Fibroblast of the aortic adventitia (primary cell): ENCODE results near the gene THOC6. TPM values are rescaled to one million over a fixed set of nuclear protein-coding genes. Genes with fewer than 3 reads are reported as not detected.

Experiments
- DNase-seq: peaks from one replicate; pipeline ENCODE4 v3.0.0-alpha.2; 2010; ENCODE audit warnings: low read depth
- H3K4me3 ChIP-seq: 2 replicates; pipeline ENCODE4 v1.5.1; 2011; ENCODE audit warnings: low read depth, mild to moderate bottlenecking, control low read depth, low read length, moderate library complexity
- total RNA-seq: library from RNA; depleted of rRNA; stranded (reverse); fragments of >200 nt; gene quantifications from 2 replicates; pipeline ENCODE4 v1.2.3, GENCODE V29; 2012; ENCODE audit warnings: low replicate concordance
- TF ChIP-seq, protein P1 (sequence below): IDR thresholded peaks from 2 replicates; pipeline ENCODE4 v1.5.1; 2011; ENCODE audit warnings: mild to moderate bottlenecking, low read length, control low read depth, inconsistent platforms; ENCODE audit not compliant: insufficient read depth

Gene THOC6
- total RNA-seq, 1 donor, result 30.2 TPM

- TF ChIP-seq, protein P1, sequence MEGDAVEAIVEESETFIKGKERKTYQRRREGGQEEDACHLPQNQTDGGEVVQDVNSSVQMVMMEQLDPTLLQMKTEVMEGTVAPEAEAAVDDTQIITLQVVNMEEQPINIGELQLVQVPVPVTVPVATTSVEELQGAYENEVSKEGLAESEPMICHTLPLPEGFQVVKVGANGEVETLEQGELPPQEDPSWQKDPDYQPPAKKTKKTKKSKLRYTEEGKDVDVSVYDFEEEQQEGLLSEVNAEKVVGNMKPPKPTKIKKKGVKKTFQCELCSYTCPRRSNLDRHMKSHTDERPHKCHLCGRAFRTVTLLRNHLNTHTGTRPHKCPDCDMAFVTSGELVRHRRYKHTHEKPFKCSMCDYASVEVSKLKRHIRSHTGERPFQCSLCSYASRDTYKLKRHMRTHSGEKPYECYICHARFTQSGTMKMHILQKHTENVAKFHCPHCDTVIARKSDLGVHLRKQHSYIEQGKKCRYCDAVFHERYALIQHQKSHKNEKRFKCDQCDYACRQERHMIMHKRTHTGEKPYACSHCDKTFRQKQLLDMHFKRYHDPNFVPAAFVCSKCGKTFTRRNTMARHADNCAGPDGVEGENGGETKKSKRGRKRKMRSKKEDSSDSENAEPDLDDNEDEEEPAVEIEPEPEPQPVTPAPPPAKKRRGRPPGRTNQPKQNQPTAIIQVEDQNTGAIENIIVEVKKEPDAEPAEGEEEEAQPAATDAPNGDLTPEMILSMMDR, result no peak
- DNase-seq, result no peak
- no peak overlapping the region for H3K4me3 ChIP-seq
Observed at GRCh38 chr16:2991566-2992261, 32.1 kb upstream of the THOC6 start.

GRCh38 chr16:2992383-2993081 lies 31.3 kb upstream of the THOC6 start:
- DNase-seq, result no peak
- TF ChIP-seq, protein P1, result no peak
- no peak overlapping the region for H3K4me3 ChIP-seq

GRCh38 chr16:2996298-2996697 lies 27.5 kb upstream of the THOC6 start:
- TF ChIP-seq, protein P1, result no peak
- no peak overlapping the region for H3K4me3 ChIP-seq
- DNase-seq, result no peak

GRCh38 chr16:2999929-3000328 lies 23.9 kb upstream of the THOC6 start:
- TF ChIP-seq, protein P1, result no peak
- H3K4me3 ChIP-seq, result no peak overlapping the region
- no peak for DNase-seq

DNA sequence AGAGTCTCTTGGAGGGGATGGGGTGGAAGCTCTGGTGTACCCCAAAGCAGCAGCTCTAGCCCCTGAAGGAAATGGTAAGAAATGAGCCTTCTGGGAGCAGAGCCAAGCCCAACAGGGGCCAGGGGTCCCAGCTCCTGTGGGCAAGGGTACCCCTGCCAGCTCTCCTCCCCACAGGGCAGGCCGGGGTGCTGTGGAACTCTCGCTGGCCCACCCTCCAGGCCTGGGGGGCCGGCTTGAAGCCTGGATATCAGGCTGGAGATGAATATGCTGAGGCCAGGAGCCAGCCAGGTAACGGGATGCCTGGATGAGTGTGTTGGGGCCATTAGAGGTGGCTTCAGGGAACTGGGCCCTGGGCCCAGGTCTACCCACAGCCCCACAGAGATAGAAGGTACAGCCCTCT lies 23.3 kb upstream of the THOC6 start:
- no peak for DNase-seq
- H3K4me3 ChIP-seq, result no peak overlapping the region
- TF ChIP-seq, protein P1, result no peak

DNA sequence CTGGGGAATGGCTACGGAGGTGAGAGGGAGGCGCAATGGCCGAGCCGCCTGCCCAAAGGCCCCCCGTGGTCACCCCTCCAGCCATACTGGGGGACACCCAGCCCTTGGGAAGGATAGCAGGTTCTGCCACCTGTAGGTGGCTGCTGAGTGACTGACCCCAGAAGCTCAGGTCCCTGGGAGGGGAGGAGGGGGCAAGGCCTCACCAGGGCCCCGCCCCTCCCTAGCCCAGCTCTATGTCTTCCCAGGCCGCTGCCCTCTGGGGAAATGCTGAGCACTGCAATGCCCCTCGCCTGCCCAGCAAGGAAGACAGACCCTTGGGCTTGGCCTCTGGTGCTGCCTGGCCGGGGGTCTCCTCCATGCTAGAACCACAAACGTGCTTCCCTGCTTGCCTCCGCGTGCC lies 22.5 kb upstream of the THOC6 start:
- H3K4me3 ChIP-seq, result no peak overlapping the region
- DNase-seq, result no peak
- TF ChIP-seq, protein P1, result no peak
